NCI-H510A treated with DMSO at 0.1 percent for 48 hours (cell line): ENCODE measurements around the gene GIT1.

Experiments
- DNase-seq: peaks from one replicate; lab custom pipeline; 2025; lab: John Stamatoyannopoulos, UW

GIT1 gene

DNA sequence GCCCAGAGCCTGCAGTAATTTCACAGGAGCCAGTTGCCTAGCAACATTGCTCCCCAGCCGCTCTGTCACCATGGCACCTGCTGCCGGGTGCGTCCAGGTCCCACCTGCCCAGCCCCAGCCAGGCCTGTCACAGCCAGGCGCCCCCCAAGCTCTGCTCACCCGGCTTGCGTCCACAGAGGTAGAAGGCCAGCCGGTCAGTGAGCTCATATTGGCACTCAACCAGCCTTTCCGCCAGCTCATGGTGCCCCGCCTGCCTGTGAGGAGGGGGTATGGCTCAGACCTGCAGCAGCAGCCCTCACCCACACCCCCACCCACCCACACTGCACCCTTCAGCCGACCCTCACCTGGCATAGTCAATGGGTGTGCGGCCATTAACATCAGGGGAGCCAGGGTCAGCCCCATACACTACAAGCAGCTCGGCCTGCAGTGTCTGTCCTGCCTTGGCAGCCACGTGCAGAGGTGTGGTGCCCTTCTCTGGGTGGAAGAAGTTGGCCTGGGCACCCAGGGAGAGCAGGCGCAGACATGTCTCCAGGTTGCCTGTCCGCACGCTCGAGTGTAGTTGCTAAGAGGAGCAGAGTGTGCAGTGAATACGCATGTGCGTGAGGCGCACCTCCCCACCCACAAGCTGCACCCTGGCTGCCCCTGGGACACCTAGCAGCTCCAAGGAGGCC, 7.7 kb downstream of the GIT1 start:
- DNase-seq = no peak

DNA sequence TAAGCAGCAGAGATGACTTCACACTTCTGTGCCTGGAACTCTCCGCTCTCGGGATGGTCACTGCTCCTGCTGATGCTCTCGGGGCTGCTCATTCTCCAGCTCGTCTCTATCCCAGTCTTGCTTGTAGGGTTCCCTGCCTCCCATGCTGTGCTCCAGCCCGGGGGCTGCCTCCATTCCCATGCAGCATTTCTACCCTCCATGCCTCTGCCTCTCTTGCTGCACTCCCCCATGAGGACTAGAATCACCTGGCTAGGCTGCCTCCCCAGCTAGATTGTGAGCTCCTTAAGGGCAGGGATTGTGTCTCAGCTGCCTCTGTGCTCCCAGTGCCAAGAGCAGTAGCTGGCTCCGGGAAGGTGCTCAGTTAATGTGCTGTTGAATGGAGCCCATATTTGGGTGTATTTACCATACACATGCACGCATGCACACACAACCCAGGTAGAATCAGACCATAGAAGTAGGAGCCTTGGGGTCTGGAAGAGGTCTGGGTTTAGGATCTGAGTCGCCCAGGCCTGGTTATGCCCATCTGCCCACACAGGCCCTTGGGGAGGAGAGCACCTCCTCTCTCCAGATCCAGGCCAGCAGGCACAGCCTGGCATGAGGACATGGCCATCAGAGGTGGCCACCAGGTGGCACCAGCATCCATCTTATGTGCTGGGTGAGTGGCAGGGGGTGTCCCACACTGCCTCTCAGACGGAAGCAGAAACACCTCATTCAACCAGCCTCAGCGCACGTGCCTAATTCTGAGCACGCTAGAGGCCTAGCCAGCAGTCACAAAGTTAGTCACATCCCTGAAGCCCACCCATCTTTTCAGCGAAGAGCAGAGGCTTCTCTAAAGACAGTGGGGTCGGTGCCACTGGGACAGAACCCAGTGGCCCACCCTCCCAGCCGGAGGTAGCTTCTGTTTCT, 9.3 kb downstream of the GIT1 start:
- peak; percentile 79 for DNase-seq

DNA sequence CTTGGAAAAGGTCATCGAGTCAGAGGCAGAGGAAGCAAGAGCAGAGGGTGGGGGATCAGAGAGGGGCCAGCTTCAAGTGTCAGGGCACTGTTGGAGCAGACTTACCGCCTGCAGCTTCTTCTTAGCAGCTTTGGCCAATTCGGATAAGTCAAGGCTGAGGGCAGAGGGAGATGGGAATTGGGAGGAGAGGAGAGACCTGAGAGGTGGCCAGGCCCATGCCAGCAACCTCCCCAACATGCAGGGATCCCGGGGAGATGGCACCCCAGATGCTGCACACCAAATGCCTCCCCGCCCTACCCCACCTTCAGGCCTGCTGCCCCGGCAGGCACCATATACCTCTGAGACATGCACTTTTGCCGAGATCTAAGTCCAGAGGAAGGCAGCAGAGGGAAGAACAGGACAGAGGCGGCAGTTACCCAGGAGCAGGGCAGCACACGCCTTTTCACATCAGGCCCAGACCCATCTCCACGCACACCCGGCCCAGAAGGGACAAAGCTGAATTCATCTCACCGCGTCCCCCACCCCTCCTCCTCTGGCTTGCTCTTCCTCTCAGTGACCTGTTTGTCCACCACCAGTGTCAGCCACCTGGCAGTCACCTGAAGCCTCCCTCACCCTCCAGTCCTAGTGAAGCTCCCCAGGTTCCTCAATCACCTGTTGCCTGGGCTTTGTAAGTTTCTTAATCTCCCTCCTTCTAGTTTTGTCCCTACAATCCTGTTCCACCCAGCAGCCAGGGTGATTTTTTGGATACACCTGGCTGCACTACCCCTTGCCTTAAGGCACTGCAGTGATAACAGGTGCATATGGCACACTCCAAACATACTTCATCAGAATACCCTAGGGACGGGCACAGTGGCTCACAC, 10.6 kb downstream of the GIT1 start:
- no peak for DNase-seq

- DNase-seq = no peak
Measured at GRCh38 chr17:29577385-29578211, 11.8 kb downstream of the GIT1 start.

- DNase-seq = no peak
Measured at GRCh38 chr17:29577001-29577370, 12.5 kb downstream of the GIT1 start.

- no peak for DNase-seq
Measured at GRCh38 chr17:29576214-29577000, 13.0 kb downstream of the GIT1 start.

- no peak for DNase-seq
Measured at GRCh38 chr17:29575511-29576213, 13.8 kb downstream of the GIT1 start.

- DNase-seq = no peak
Measured at GRCh38 chr17:29574732-29575510, 14.5 kb downstream of the GIT1 start.

DNA sequence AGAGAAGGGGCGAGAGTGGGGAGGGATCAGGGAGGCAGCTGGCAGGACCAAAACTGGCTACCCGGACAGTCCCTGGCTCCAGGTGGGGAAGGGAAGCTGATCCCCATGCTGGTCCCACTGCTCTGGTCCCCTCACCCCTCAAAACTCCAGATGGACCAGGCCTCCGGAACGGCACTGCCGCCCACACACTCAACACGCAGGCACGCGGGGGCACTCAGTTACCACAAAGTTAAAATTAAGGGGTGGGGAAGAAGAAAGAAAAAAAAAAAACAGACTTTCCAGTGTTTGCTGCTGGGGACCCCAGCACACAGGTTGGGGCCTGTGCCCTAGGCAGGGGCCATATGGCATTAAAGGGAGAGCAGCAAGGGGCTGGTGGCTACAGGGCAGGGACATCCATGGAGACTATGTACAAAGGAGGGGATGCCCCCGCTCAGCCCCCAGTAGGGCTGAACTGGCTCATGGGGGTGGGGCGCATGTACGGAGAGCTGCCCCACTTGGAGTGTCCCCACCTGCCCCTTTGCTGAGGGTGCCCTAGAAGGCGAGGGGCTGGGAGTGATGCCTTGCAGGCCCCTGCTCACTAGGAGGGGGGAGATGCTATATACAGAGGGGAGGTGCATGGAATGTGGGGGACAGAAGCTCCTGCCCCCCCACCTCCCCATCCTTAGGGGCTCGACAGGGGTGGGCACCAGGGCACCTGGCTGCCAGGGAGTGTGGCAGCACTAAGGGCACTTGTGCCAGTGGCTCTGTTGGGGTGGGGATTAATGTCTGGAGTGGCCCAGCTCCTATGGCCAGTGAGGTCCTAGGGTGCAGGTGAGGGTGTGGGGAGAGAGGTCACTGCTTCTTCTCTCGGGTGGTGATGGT, 15.3 kb downstream of the GIT1 start:
- no peak for DNase-seq

GRCh38 chr17:29573558-29573869, 15.9 kb downstream of the GIT1 start:
- no peak for DNase-seq

DNA sequence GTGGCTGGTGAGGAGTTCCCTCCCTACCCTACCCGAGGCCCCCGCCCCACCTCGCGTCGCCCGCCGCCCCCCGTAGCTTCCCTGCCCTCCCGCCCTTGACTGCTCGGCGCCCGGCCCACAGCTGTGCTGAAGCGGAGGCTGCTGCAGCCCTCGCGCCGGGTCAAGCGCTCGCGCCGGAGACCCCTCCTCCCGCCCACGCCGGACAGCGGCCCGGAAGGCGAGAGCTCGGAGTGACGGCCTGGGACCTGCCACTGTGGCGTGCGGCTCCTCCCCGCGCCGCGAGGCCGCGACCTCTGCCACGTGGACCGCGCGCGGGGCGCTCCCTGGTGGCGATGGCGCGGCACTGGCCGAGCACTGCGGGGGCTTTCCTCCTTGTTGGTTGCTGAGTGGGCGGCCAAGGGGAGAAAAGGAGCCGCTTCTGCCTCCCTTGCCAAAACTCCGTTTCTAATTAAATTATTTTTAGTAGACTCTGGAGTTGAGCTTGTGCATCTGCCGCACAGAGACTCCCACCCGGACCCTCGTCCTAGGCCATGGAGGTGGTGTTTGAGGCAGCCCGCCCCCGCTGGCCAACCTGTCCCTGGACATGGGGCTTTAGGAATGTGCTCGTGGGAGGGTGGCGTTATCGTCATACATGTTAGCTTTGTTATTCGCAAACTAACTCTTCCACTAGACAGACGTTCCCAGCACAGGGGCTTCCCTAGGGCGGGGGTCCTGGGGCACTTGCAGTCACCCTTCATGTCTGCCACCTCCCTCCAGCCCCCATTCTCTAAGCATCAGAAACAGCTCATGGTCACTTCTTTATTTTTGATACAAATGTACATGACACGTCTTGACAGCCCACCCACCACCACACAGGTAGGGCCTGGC, 16.5 kb downstream of the GIT1 start:
- DNase-seq = no peak

DNA sequence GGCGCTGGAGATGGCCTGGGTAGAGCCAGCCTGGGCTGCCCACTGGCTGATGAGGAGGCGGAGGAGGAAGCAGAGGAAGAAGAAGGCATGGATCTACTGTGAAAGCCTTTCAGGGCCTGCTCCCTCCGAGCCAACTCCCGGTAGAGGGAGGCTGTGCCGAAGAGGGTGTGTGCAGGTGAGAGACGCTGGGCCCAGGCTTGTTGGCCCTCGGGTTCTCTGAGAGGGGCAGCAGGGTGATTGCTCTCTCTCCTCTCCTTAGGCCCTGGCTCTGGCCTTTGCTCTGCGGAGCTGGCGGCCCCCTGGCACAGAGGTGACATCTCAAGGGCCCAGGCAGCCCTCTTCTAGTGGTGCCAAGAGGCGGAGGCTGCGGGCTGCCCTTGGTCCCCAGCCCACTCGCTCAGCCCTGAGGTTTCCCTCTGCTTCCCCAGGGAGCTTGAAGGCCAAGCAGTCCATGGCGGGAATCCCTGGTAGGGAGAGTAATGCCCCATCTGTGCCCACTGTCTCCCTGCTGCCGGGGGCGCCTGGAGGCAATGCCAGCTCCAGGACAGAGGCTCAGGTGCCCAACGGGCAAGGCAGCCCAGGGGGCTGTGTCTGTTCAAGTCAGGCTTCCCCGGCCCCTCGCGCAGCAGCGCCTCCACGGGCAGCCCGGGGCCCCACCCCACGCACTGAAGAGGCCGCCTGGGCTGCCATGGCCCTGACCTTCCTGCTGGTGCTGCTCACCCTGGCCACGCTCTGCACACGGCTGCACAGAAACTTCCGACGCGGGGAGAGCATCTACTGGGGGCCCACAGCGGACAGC, 17.4 kb downstream of the GIT1 start:
- no peak for DNase-seq

- no peak for DNase-seq
Measured at GRCh38 chr17:29571486-29571882, 18.0 kb downstream of the GIT1 start.

DNA sequence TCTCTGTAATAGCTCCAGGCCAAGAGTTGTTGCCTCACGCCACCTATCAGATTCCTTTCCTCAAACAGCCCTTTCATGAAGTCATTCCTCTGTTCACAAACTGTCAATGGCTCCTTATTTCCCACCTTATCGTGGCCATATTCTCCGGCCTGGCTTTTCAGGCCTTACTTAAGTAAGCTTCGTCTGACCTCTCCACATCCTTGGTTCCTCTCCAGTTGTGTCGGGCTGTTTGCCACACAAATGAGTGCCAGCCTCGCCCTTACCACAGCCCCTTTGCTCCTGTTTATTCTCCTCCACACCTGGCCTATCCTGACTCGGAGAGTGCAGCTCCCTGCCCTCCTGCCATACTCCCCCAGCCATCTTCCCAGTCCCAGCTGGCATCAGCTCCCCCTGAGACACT, 18.9 kb downstream of the GIT1 start:
- no peak for DNase-seq

DNA sequence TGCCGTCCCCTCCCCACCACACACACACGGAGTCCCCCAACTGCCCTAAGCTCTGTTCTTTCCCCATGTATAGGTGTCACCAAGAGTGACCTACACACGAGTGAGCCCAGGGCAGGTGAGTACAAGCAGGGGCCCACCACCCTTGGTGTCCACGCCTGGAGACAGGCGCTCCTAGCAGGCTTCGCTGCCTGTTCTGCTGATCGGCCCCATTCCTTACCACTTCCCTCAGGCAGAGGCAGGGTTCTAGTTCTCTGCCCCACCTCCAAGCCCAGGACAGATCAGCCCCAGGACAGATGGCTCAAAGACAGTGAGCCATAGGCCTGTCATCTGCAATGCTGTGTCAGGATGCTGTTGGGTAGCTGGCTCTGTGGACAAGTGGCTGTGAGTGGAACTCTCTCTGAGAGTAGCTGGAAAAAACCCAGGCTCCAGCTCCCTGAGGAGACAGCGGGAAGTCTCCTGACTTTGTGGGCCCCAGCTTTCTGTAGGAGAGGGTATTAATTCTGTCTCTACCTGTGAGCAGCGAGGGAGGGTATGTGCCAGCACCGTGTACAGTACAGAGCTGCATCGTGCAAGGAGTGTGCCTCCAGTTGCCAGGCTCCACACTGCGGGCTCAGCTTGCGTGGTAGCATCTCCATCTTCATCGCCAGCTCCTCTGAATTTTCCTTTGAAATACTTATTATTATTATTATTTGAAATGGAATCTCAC, 20.1 kb downstream of the GIT1 start:
- peak; percentile 22 for DNase-seq
